Endothelial cell of umbilical vein (primary cell): ENCODE data around the gene MSMB. TPM values are rescaled to one million over a fixed set of nuclear protein-coding genes. Genes with fewer than 3 reads are reported as not detected.

Experiments used
- BruUV-seq: library from RNA; stranded (reverse); fragments of 400-500 nt; replicated peaks from 2 replicates; lab custom pipeline; 2021; lab: Mats Ljungman, UMichigan
- CTCF ChIA-PET: fragments of 300-600, 350-600 bp; sonication (Branson Sonifier 250); formaldehyde crosslinking; loops from one replicate; lab custom pipeline; 2021; ENCODE audit warnings: antibody characterized with exemption, inconsistent platforms; lab: Charles Lee
- POLR2A ChIA-PET: fragments of 300-600, 350-600 bp; sonication (Branson Sonifier 250); formaldehyde crosslinking; loops from one replicate; lab custom pipeline; 2021; ENCODE audit warnings: antibody characterized with exemption, inconsistent platforms; lab: Charles Lee
- DNase-seq: peaks from one replicate; pipeline ENCODE4 v3.0.0-alpha.2; 2011; ENCODE audit warnings: low read depth, low spot score
- FAIRE-seq: peaks from 2 replicates; lab custom pipeline; 2011; peaks lifted over from hg19 to GRCh38; lab: Jason Lieb, UNC
- H2AFZ ChIP-seq: 2 replicates; pipeline ENCODE4 v1.6.0; 2012; ENCODE audit warnings: low read depth, low read length, control low read depth, inconsistent platforms
- H3K27ac ChIP-seq: 2 replicates; pipeline ENCODE4 v1.5.1; 2011; ENCODE audit warnings: low read depth, mild to moderate bottlenecking, control low read depth, low read length, moderate library complexity; ENCODE audit not compliant: insufficient read depth
- H3K27me3 ChIP-seq, 2 experiments: 2 replicates each; pipeline versions ENCODE4 v1.6.0 to v1.6.1; 2011; ENCODE audit warnings: low read length in 2 of 2, mixed read lengths in 1 of 2; ENCODE audit not compliant: control insufficient read depth in 2 of 2, insufficient read depth in 2 of 2
- H3K36me3 ChIP-seq, 2 experiments: 2 replicates in 1 of 2; 3 replicates in 1 of 2; pipeline ENCODE4 v1.5.1; 2011; ENCODE audit warnings: low read length in 2 of 2, mild to moderate bottlenecking in 1 of 2, moderate library complexity in 1 of 2; ENCODE audit not compliant: control insufficient read depth in 2 of 2, insufficient read depth in 2 of 2; ENCODE audit errors: extremely low read depth in 1 of 2
- H3K4me1 ChIP-seq: 3 replicates; pipeline ENCODE4 v1.5.1; 2011; ENCODE audit warnings: mild to moderate bottlenecking, low read length; ENCODE audit not compliant: control insufficient read depth, insufficient read depth; ENCODE audit errors: extremely low read depth
- H3K4me2 ChIP-seq: 2 replicates; pipeline ENCODE4 v1.6.1; 2011; ENCODE audit warnings: low read length, control low read depth, mixed read lengths; ENCODE audit not compliant: insufficient read depth
- H3K4me3 ChIP-seq, 3 experiments: fragments of 200-600 bp in 1 of 3; sonication (generic), shearing (Covaris generic) in 1 of 3; replicated peaks in 1 of 3; 2 replicates each; pipeline ENCODE4 v1.5.1; 2011 to 2016; ENCODE audit warnings: control low read depth in 3 of 3, low read length in 3 of 3, mild to moderate bottlenecking in 2 of 3, inconsistent platforms in 1 of 3, low read depth in 1 of 3, moderate library complexity in 1 of 3; ENCODE audit not compliant: insufficient read depth in 1 of 3
- H3K79me2 ChIP-seq: 2 replicates; pipeline ENCODE4 v1.6.0; 2012; ENCODE audit warnings: low read length, inconsistent platforms; ENCODE audit not compliant: control insufficient read depth, insufficient read depth
- H3K9ac ChIP-seq: replicated peaks from 2 replicates; pipeline ENCODE3; 2011; ENCODE audit warnings: low read length, control low read depth; ENCODE audit not compliant: insufficient read depth; ENCODE audit errors: extremely low read depth
- H3K9me1 ChIP-seq: replicated peaks from 3 replicates; pipeline ENCODE4 v1.6.0; 2011; ENCODE audit warnings: mild to moderate bottlenecking, low read length; ENCODE audit not compliant: control insufficient read depth, insufficient read depth; ENCODE audit errors: extremely low read depth
- H3K9me3 ChIP-seq: replicated peaks from 2 replicates; pipeline ENCODE4 v1.5.1; 2012; ENCODE audit warnings: low read length, inconsistent platforms; ENCODE audit not compliant: control insufficient read depth, insufficient read depth
- H4K20me1 ChIP-seq: replicated peaks from 2 replicates; pipeline ENCODE3; 2011; ENCODE audit warnings: mild to moderate bottlenecking, low read length; ENCODE audit not compliant: control insufficient read depth, insufficient read depth; ENCODE audit errors: extremely low read depth
- EZH2 ChIP-seq: IDR thresholded peaks from 2 replicates; pipeline ENCODE4 v1.6.1; 2012; ENCODE audit warnings: borderline replicate concordance, low read depth, mild to moderate bottlenecking, moderate library complexity, low read length, inconsistent platforms; ENCODE audit not compliant: severe bottlenecking
- FOS ChIP-seq: IDR thresholded peaks from 2 replicates; pipeline ENCODE4 v1.6.1; 2011; ENCODE audit warnings: mild to moderate bottlenecking, low read length, moderate library complexity, borderline replicate concordance; ENCODE audit not compliant: insufficient read depth
- GATA2 ChIP-seq: IDR thresholded peaks from 2 replicates; pipeline ENCODE4 v1.7.0; 2011; ENCODE audit warnings: low read depth, mild to moderate bottlenecking, moderate library complexity, mixed read lengths, low read length; ENCODE audit not compliant: insufficient read length, insufficient read depth
- MAX ChIP-seq: IDR thresholded peaks from 2 replicates; pipeline ENCODE4 v1.6.1; 2011; ENCODE audit not compliant: insufficient read depth, insufficient read length
- POLR2A ChIP-seq: IDR thresholded peaks from 2 replicates; pipeline ENCODE4 v1.6.1; 2012; ENCODE audit warnings: low read depth, mild to moderate bottlenecking, control low read depth, low read length
- POLR2AphosphoS5 ChIP-seq: IDR thresholded peaks from 2 replicates; pipeline ENCODE4 v1.6.1; 2012; ENCODE audit warnings: low read depth, mild to moderate bottlenecking, control low read depth, low read length, moderate library complexity; ENCODE audit not compliant: insufficient read depth
- dilution Hi-C: fragments of 300-500 bp; cut with MboI; formaldehyde crosslinking; loops from one replicate; pipeline ENCODE4 v1.15.0; 2019; ENCODE audit warnings: low sequenced_read_pairs; ENCODE audit not compliant: extremely low pct_ligation_motif_present
- intact Hi-C: fragments of 100-400 bp; cut with micrococcal nuclease; formaldehyde crosslinking; loops from one replicate; pipeline ENCODE4 v1.10.0; 2022
- polyA plus RNA-seq, 4 experiments: library from polyadenylated mRNA; depleted of rRNA in 3 of 4; stranded (reverse) in 3 of 4; unstranded in 1 of 4; fragments of >200 nt; gene quantifications; 2 replicates each; pipeline versions ENCODE4 v1.2.1 to v1.2.3, GENCODE V29; 2011 to 2012; ENCODE audit warnings: missing spikeins in 1 of 4
- total RNA-seq: library from RNA; stranded (reverse); gene quantifications from 2 replicates; pipeline ENCODE4 v1.2.3, GENCODE V29; 2021

MSMB gene
- total and polyA plus RNA-seq, 2 donors (not counting 3 experiments of a cell fraction or from before 2014, with no cell fraction given), result not detected

DNA sequence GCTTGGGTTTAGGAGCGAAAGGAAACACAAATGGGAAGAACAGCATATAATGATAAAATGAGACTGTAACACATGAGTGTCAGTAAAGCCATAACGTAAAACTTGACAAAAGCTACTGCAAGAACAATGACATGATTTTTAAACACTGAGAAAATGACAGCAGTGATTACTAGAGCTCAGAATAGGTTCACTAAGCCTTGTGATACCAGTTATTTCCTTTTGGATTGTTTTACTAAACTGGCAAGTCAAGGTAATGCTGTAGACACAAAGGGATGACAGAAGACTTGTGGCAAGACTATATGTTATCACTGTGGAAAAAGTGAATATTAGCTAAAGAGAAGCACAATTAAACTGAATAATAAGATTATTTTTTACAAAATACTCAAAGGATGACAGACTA, 28.3 kb downstream of the MSMB start:
- BruUV-seq, result no TSS peak
- FAIRE-seq, result no peak
- Histone ChIP-seq H3K27me3 (no peaks in the 10 kb centered on the region), H3K4me3 (no peak overlapping the region), H3K9me3 (no peaks in the 10 kb centered on the region), H3K4me2 (peak overlapping the region; percentile 81), H3K9me1 (no peaks in the 10 kb centered on the region), H3K36me3 (peaks cover 11 to 16% of the 10 kb centered on the region in 2 experiments), H3K79me2 (peaks cover 80% of the 10 kb centered on the region), H2AFZ (no peak overlapping the region), H3K4me1 (peaks cover 46% of the 10 kb centered on the region), H4K20me1 (no peaks in the 10 kb centered on the region), H3K27ac (peak overlapping the region; percentile 81), H3K9ac (peak overlapping the region; percentile 57)
- CTCF ChIA-PET, result interaction anchor here (1.0 to 3.9 kb wide), 6 partner anchors 9 to 767 kb away, joined by 3 to 18 read pairs (median 4); no protein-coding TSS in a partner anchor
- peak; percentile 54 for DNase-seq
- POLR2A ChIA-PET, result no interaction called here
- intact Hi-C loops (no loop called here), dilution Hi-C loops (no loop called here)
- TF ChIP-seq EZH2 (no peak), MAX (no peak), FOS (no peak), POLR2A (no peak)

DNA sequence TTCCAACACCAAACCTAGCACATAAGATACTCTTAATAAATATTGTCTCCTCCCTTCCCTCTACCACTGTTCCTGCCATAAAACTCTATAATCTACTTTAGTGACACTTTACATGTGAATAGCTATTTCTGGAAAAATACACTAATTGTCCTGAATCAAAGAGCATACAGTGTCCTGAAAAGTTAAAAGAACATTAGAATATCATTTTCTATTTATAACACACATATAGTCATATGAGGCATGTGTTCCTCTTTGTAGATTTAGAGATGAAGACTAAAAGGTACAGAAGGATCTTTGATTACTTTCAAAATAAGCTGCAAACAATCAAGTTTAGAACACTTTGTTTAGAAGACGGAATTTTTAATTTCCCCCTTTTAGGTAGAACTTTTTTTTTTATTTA, 29.3 kb downstream of the MSMB start:
- Histone ChIP-seq H3K36me3 (peaks cover 15 to 22% of the 10 kb centered on the region in 2 experiments), H3K4me3 (no peak overlapping the region), H3K9ac (no peak overlapping the region), H3K4me1 (peaks cover 40% of the 10 kb centered on the region), H3K79me2 (peaks cover 72% of the 10 kb centered on the region), H3K9me1 (no peaks in the 10 kb centered on the region), H3K4me2 (no peak overlapping the region), H4K20me1 (no peaks in the 10 kb centered on the region), H3K9me3 (no peaks in the 10 kb centered on the region), H2AFZ (no peak overlapping the region), H3K27me3 (no peaks in the 10 kb centered on the region), H3K27ac (no peak overlapping the region)
- TF ChIP-seq GATA2 (no peak), FOS (no peak), MAX (no peak), POLR2AphosphoS5 (no peak)
- intact Hi-C loops (no loop called here), dilution Hi-C loops (no loop called here)
- ChIA-PET POLR2A (interaction anchor here (1.1 kb wide), 1 partner anchor 10 kb away, joined by 3 read pairs; no protein-coding TSS in a partner anchor), CTCF (interaction anchor here (2.3 to 3.9 kb wide), 2 partner anchors 8 to 12 kb away, joined by 11 to 18 read pairs; no protein-coding TSS in a partner anchor)
- no peak for FAIRE-seq
- no peak for DNase-seq
- BruUV-seq, result no TSS peak
